ENCODE results near the gene NEK6.

NEK6 gene

DNA sequence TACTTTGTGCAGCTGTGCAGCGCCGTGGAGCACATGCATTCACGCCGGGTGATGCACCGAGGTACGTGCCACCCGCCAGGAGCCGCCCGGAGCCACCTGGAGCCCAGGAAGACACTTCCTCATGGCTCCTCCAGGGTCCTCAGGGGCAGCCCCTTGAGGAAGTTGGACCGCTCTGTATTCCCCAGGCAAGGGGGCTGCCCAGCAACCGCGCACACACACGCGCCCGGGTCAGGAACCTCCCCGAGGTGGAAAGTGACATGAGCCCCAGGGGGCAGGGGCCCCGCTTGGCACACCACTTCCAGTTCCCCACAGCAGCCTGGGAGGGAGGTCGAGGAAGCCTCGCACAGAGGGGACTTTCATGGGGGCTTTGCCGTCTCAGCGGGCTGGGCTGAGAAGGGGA is 68.6 kb downstream of the NEK6 start:
- DNase-seq: no peak

DNA sequence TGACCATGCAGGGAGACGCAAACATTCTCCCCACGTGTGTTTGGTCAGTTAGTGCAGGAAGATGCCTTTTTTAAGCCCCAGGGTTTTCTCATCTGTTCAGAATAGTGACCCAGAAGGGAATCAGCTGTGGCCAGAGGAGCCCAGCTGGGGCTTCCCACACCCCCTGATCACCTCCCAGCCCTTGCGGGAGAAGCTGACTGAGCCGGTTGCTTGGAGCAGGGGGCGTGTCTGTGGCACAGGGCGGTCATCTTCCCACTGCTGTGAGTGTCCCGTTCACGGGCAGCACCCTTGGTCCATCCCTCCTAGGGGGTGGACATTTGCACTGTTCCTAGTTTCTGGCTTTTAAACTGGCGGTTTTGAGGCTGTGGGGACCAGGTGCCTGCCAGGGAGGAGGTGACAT is 69.7 kb downstream of the NEK6 start:
- no peak for DNase-seq

DNA sequence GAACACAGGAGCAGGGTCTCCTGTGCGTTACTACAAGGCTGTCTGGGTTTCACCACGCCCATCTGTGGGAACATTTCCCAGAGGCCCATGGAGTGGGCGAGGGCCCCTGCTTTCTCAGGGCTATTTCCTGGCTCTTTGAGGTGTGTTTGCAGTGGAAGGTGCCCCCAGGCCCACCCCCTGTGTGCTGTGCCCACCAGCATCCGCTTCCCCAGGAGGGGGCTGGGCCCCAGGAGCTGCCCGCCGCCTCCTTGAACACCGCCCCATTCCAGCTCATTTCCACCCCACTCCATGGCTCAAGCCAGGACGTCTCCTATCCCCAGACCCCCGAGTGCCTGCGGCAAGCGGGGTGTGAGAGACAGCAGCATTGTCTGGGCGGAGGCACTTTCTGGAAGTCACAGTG is 70.5 kb downstream of the NEK6 start:
- no peak for DNase-seq

DNA sequence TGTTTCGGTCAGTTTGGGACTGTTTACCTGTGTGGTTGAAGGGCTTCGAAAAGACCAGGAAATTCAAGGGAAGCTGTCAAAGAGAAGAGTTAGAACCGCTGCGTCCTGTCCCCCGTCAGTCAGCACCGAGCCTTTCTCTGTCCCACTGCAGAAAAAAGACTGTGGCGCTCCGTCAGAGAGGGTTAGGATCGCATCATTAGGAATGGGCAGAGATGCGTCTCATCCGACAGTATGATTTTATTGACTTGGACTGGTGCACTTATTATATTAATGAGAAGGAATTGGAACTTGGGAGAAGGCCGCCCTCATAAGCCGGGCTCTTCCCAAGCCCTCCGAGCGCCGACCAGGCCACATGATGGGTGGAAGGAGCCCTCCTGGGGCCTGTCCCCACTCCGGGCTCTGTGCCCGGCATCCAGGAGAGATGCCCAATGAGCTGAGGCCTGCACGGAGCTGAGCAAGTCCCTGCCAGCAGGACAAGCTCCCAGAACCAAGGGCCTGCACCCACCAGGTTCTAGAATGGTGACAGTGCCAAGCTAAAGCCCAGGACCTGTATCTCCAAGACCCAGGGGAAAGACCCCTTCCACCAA is 71.5 kb downstream of the NEK6 start:
- no peak for DNase-seq

DNA sequence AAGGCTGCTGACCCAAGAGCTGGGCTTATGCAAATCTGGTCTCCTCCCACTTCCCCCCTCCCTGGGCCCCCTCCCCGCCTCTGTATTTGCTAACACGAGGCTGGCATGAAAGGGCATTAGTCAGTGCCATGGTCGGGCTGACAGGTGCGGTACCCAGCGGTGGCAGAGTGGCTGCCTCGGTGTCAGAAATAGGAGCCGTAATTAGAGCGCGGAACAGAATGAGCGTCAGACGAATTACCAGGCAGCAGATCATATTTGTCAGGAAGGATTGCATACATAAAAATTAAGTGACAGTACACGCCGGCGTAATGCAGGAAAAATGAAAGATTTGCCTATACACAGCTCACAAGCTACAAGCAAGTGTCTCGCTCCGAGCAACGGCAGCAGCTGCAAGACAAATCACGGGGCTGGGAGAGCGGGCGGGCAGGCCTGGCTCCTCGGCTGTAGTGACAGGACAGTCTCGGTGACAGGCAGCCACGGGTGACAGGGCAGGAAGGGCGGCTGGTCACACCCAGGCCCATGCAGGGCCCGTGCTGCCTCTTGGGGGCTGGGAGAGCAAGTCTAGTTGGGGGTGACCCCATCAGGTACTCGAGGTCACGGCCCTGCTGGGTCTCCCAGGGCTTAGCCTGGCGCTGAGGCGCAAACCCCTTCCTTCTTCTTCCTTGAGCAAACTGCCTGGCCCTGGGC is 72.4 kb downstream of the NEK6 start:
- no peak for DNase-seq

DNA sequence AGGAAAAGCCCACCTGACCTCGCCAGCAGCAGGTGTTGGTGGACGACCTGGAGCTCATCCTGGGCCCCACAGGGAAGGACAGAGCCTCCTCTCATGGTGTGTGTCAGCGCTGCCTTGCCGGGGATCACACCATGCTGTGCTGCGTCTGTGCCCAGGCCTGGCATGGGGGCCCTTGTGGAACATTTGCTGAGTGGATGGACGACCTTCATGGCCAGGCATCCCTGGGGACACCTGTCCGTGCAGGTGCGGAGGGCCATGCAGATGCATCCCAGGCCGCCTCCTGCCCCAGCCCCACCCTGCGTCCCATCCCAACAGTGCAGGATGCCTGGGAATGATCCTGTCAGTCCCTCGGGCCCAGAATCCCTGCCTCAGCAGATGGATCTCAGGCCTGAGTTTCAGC is 73.8 kb downstream of the NEK6 start:
- no peak for DNase-seq

DNA sequence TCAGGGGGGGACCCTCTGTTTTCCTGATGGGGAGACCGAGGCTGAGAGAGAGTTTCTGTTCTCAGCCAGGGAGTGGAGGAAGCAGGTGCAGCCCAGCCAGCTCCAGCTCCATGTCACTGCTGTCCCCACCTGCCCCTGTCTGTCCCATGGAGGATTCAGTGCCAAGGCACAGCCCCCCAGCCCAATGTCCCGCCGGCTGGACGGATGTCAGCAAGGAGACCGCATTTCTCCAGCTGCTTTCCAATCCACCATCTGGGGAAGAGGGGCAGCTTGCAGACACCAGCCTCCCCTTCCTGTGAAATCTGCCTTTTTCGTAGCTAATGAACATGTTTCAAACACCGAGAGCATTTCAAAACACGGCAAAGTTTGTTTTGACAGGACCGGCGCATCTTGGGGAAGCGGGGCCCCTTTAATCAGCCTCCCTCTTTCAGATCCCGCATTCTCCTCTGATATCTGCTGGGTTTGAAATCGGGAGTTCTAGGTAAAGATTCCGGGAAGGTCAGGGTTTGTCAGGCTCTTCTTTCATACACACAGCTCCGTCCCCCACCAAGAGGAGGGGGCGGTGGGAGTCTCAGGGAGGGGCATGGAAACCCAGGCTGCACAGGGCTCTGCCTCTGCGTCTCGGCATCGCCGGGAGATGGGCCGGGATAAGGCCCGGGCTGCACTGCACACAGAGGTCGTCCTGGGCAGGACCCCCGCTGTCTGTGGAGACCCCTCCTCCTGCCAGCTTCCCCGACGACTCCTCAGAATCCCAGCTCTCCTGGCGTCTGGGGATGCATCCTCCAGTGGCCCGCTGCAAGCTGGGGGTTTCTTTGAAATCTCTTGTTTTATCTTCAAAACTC is 74.8 kb downstream of the NEK6 start:
- no peak for DNase-seq

DNA sequence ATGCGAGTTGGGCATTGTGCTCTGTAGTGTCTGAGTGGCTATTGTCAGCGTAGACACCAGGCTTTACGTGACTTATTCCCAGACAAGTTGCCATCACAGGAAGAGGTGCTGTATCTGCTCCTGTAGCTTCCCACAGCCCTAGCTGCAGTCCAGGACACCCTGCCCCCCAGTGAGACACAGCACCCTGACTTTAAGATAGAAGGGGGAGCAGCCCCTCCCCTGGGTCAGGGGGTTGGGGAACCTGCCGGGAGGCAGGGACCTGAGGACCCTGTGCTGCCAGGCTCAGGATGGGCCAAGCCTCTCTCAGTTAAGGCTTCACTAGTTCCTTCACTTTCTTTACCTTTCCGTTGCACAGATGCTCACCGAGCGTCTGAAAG is 75.4 kb downstream of the NEK6 start:
- DNase-seq: no peak

DNA sequence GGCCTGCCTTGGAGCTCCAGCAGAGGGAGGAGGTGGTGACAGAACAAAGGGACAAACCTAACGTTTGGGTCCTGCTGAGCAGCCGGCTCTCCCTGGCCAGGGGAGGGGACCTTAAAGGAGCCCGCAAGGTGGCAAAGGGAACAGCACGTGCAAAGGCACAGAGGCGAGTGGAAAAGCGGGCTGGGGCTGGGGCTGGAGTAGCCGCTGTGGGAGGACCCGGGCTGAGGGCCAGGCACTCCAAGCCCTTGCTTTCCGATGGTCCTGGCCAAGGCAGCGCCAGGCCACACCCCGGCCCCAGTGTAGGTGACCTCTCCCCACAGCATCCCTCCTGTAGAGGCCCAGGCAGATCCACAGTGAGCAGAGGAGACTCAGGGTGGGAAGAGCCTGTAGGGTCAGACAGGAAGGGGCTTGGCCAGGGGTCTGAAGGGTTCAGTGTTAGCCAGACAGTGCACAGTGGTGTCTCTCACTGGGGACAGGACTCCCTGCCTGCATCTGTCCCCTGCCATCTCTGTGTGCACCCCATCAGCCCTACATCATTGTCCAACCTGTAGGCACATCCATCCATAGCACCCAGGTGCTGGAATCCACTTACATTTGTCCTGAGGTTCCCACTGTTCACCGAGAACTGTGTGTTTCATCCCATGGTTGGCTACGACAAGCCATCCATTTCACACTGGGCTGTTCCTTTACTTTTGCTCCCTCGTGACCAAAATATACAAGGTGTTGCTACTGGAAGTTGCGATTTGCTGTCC is 77.0 kb downstream of the NEK6 start:
- DNase-seq: no peak

DNA sequence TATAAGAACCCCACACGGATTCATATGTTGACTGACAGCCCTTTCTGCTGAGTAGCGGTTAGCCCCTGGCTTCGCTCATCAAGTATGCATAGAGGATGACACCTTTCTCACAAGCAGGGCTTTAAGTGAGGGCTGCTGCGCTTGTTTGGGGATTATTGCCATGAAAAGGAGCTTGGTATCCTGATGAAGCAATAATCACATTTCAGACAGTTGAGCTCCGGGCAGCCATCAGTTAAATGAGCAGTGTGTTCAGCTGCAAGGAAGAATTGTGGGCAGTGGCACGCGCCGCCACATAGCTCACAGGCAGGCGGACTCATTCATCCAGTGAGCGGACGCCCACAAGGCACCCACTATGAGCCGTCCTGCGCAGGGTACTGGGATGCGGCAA is 77.6 kb downstream of the NEK6 start:
- no peak for DNase-seq

DNA sequence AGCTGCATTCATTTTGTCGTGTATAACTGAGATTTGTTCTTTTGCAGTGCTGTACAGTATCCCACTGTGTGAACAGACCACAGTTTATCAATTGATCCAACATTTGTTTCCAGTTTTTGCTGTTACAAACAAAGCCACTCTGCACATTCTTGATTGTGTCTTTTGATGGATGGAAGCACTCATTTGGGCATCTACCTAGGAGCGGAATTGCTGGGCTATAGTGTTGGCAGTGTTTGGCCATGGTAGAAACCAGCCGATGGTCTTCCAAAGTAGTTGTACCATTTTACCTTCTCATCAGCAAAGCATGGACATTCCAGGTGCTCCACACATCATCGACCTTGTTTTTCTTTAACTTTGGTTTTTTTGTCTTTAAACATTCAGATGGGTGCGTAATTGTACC is 79.8 kb downstream of the NEK6 start:
- DNase-seq: no peak

DNA sequence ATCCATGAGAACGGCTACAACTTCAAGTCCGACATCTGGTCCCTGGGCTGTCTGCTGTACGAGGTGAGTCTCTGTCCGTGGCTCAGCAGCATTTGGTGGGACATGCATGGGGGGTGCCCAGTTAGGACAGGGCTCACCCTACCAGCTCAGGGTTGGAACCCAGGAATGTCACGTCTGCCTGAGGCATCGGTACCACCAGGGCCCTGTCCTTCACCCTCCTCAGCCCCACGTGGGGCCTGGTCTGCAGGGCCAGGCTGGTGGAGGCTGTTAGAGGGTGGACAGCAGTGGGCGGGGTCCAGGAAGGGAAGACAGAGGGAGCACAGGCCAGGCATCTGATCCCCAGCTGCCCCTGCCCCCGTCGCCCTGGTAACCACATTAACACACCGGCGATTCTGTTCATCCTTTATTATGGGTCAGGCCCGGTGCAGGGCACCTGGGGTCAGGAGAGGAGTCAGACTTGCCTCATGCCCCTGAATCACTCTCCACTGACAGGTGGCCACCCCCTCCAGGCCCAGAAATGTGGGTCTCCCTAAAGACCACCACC is 81.9 kb downstream of the NEK6 start:
- DNase-seq: no peak

DNA sequence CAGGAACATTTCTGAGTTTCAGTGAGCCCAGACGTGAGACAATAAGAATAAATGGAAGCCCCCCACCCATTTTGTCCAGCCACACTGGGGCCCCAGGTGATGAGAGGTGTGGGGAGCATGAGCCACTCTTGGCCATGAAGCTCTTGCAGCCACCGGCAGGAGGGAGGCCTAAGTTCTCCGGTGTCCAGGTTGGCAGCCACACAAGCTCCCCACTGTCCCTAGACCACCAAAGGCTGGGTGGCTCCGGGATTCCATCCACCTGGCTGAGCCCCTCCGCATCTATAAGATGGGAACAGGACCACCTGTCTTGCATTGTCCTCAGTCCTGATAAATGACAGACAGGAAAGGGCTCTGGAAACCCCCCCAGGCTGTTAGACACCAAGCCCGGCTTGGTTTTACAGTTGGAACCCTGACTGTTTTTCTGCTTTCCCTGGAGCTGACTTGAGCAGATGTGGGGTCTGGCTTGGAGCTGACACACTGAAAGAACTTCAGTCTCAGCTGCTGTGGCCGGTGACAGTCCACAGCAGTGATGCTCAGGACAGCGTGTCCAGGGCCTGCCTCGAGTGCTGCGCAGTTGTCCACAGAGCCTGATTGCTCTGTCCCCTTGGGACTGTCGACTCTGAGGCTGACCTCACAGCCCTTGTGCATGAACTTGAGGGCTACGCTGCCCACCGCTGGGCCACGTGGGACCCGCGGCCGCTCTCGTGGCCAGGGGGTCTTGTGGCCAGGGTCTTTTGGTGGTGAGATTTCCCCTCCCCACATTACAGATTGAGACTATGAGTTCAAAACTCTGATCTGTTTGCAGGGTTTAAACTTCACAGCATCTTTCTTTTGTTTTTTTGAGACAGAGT is 82.7 kb downstream of the NEK6 start:
- DNase-seq: no peak

DNA sequence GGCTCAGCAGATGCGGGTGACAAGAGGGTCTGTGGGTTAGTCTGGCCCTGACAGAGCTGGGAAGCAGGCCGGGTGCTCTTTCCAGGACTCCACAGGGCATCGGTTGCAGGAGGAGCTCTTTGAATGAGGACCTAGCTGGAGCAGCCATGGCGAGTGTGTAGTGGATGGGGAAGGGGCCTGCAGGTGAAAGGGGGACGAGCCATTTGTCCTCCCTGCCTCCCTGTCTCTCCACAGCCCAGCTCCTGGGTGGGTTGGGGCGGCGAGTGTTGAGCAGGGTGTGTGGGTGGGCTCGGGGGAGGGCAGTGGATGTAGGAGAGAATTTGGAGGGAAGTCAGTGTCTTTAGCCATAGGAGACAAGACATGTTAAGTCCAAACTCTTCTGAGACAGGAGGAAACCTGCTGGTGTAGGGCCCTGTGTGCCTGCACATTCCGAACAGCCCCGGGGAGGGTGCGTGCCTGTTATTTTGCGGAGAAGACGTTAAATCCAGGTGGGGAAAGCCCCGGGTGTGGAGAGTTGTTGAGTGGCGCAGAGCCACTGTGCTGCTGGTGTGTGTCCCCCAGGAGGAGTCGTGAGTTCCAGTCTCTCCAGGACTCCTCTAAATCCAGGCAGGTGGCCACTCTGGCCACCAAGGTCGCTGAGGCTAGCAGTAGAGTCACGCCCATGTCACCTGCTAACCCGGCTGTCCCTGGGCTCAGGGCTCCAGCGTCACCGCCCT is 83.9 kb downstream of the NEK6 start:
- no peak for DNase-seq

DNA sequence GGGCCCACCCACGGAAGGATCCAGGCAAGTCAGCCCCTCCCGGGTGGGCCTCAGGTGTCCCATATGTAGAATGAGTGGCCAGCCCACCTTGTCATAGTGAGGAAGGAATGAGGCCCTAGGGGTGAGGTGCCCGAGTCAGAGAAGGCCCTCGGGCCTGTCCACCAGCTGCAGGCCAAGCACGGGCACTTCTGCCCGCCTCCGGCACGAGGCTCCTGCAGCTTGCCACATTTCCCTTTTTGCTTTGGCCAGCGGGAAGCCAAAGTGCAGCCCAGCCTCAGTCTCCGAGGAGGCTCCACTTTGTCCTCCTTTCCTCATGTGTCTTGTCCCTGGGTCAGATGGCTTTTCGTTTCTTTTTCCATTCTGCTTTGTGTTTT is 84.6 kb downstream of the NEK6 start:
- no peak for DNase-seq

DNA sequence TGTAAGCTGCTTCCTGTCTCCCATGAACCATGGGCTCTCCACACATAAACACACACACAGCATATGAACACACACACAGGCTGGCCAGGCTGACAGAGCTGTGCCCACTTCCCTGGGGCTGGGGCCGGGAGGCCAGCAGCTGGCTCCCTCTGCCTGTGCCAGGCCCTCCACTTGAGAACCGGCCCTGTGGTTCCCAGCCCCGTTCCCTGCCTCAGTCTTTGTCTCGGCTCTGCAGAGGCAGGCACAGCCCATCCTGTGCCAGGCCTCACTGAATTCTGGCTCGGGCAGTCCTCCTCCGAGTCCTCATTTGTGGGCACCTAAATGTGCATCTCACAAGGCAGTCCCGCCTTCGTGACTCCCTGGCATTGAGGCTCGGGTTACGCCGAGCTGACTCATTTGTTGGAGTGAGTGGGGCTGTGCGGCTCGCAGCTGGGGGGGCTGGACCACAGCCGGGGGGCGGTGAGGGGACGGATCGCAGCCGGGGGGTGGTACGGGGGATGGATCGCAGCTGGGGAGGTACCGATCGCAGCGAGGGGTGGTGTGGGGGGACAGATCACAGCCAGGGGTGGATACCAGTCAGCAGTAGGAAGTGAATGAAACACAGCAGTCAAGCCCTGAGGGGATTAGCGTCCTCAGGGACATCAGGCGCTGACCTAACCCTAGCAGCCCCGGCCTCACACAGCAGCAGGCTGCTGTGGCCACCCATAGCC is 85.2 kb downstream of the NEK6 start:
- peak; percentile 34 for DNase-seq

DNA sequence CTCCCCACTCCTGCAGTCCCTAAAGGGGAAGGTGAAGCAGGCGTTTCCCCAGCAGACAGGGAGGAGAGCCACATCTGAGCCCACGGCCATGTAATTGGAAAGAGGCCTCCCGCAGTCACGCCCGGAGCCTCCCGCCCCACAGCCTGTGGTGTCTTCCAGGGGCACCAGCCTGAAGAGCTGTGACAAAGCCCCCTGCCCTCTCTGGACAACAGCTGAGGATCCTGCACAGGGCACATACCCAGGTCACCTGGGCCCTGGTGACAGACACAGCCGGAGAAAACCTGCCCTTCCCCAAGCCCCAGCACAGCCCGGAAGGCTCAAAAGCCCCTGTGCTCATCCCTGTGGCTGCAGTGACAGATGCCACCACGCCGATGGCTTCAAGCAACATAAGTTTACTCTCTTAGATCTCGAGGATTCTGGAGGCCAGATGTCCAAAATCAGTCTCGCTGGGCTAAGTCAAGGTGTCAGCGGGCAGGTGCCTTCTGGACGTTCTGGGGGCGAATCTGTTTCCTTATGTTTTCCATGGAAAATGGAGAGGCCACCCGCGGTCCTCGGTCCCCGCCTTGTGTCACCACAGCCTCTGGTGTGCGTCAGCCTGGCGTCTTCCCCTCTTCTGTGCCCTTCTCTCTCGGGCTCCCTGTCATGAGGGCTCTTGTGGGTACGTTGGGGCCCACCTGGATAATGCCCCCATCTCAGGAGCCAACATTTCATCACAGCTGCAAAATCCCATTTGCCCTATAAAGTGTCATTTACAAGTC is 86.0 kb downstream of the NEK6 start:
- peak; percentile 24 for DNase-seq

DNA sequence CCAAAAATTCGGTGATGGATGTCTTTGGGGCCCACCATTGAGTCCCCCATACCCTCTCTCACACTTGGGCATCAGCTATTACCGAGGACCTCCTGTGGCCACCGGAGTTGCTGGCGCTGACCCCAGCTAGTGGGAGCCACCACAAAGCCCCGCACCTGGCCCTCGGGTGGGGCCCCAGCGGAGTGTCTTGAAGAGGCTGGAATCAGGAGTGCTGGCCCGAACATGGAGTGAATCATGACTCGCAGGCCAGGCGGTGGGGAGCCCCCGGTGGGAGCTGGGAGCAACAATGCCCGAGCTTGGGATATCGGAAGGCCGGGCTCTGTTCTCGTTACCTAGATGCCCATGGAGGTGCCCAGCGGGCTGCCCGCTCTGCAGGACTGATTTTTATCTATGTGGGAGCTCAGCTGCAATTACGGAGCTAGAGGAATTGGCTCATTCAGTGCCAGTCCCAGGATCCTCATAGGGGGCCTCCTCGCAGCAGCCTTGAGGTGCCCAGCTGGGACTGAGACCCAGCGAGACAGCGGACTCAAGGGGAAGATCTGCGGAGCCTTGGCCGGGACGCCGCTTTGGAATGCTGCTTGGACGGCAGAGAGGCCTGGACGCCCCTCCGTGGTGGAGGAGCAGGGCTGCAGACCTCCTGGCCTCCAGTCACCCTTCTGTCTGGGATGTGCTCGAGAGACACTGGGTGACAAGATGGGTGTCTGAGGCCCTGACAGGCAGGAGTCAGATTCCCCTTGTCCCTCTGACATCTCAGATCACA is 86.7 kb downstream of the NEK6 start:
- no peak for DNase-seq

DNA sequence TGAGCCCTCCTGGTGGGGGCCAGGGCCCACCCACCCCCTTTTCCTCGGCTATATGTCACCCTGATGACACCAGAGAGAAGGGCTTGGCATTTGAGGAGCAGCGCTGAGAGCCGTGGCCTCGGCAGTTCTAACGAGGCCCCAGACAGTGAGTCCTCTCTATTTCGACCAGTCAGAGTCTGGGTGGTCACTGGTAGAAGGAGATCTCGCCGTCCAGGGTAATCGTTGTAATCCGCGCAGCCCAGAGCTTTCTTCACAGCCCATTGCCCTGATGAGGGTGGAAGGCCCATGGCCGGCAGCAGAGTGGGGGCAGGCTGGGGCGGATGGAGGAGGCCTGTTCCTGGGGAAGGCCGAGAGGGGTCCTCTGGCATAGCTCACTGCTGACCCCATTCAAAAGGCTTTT is 87.3 kb downstream of the NEK6 start:
- no peak for DNase-seq
